ENCODE data around the gene RAB8A.
"Not testable (repeated sequence)": the region's sequence is repeated elsewhere in the genome, so short reads cannot be mapped to it uniquely, and the experiment has no call there.

The RAB8A gene

GRCh38 chr19:16078759-16079707 is 32.7 kb upstream of the RAB8A start:
- DNase-seq = no peak

- DNase-seq = no peak
Measured at GRCh38 chr19:16084067-16084685, 27.5 kb upstream of the RAB8A start.

- no peak for DNase-seq
Measured at GRCh38 chr19:16085115-16085514, 26.6 kb upstream of the RAB8A start.

- not testable (repeated sequence) for DNase-seq
Measured at GRCh38 chr19:16087404-16087803, 24.3 kb upstream of the RAB8A start.

GRCh38 chr19:16087940-16088339 is 23.7 kb upstream of the RAB8A start:
- no peak for DNase-seq

- no peak for DNase-seq
Measured at GRCh38 chr19:16088351-16089009, 23.2 kb upstream of the RAB8A start.

- DNase-seq = no peak
Measured at GRCh38 chr19:16089010-16089846, 22.5 kb upstream of the RAB8A start.

GRCh38 chr19:16091546-16092475 is 19.9 kb upstream of the RAB8A start:
- DNase-seq = no peak

- no peak for DNase-seq
Measured at GRCh38 chr19:16094360-16095070, 17.2 kb upstream of the RAB8A start.

GRCh38 chr19:16095071-16095571 is 16.6 kb upstream of the RAB8A start:
- no peak for DNase-seq

GRCh38 chr19:16096280-16096855 is 15.3 kb upstream of the RAB8A start:
- no peak for DNase-seq

GRCh38 chr19:16098416-16098768 is 13.3 kb upstream of the RAB8A start:
- no peak for DNase-seq

GRCh38 chr19:16098821-16099220 is 12.9 kb upstream of the RAB8A start:
- DNase-seq = no peak

- not testable (repeated sequence) for DNase-seq
Measured at GRCh38 chr19:16099314-16099965, 12.2 kb upstream of the RAB8A start.

- DNase-seq = no peak
Measured at GRCh38 chr19:16100524-16100923, 11.2 kb upstream of the RAB8A start.

- no peak for DNase-seq
Measured at GRCh38 chr19:16104722-16105121, 7.0 kb upstream of the RAB8A start.

GRCh38 chr19:16106121-16106520 is 5.6 kb upstream of the RAB8A start:
- DNase-seq = no peak

GRCh38 chr19:16111909-16112752 is 442 bp downstream of the RAB8A start:
- no peak for DNase-seq

- DNase-seq = no peak
Measured at GRCh38 chr19:16112778-16113177, 1.1 kb downstream of the RAB8A start.
